Suppressor macrophage treated with lipopolysaccharide for 1 hour (primary cell): ENCODE measurements around the gene PDE4D.
"Not testable (repeated sequence)": the region's sequence is repeated elsewhere in the genome, so short reads cannot be mapped to it uniquely, and the experiment has no call there.

Source experiments
- DNase-seq, 3 donors: peaks; one replicate each; pipeline ENCODE4 v3.0.0-alpha.2; 2020 to 2022

Gene PDE4D

GRCh38 chr5:59575648-59576445, 317.7 kb downstream of the PDE4D start:
- no peak for DNase-seq

- not testable (repeated sequence) for DNase-seq
These were observed 320.0 kb downstream of the PDE4D start for GRCh38 chr5:59573509-59573908.

GRCh38 chr5:59571067-59571466, 322.5 kb downstream of the PDE4D start:
- no peak for DNase-seq

- no peak for DNase-seq
These were observed 323.8 kb downstream of the PDE4D start for GRCh38 chr5:59569608-59570334.

GRCh38 chr5:59569158-59569557, 324.4 kb downstream of the PDE4D start:
- no peak for DNase-seq

GRCh38 chr5:59568161-59568560, 325.4 kb downstream of the PDE4D start:
- no peak for DNase-seq

GRCh38 chr5:59565551-59565950, 328.0 kb downstream of the PDE4D start:
- no peak for DNase-seq

GRCh38 chr5:59564895-59565294, 328.6 kb downstream of the PDE4D start:
- no peak for DNase-seq

- DNase-seq, result no peak
These were observed 330.7 kb downstream of the PDE4D start for GRCh38 chr5:59562756-59563389.

- no peak for DNase-seq
These were observed 333.0 kb downstream of the PDE4D start for GRCh38 chr5:59560553-59560952.

GRCh38 chr5:59559847-59560246, 333.7 kb downstream of the PDE4D start:
- DNase-seq, result no peak

GRCh38 chr5:59559323-59559722, 334.2 kb downstream of the PDE4D start:
- no peak for DNase-seq

GRCh38 chr5:59558501-59558900, 335.0 kb downstream of the PDE4D start:
- no peak for DNase-seq

GRCh38 chr5:59557572-59557971, 336.0 kb downstream of the PDE4D start:
- DNase-seq, result no peak

GRCh38 chr5:59555596-59555995, 337.9 kb downstream of the PDE4D start:
- no peak for DNase-seq

- DNase-seq, result no peak
These were observed 339.0 kb downstream of the PDE4D start for GRCh38 chr5:59554501-59554900.

GRCh38 chr5:59553992-59554391, 339.5 kb downstream of the PDE4D start:
- no peak for DNase-seq

- no peak for DNase-seq
These were observed 344.6 kb downstream of the PDE4D start for GRCh38 chr5:59548807-59549357.

- DNase-seq, result no peak
These were observed 345.8 kb downstream of the PDE4D start for GRCh38 chr5:59547731-59548130.

- no peak for DNase-seq
These were observed 349.0 kb downstream of the PDE4D start for GRCh38 chr5:59544573-59544972.

- no peak for DNase-seq
These were observed 349.6 kb downstream of the PDE4D start for GRCh38 chr5:59543821-59544442.

GRCh38 chr5:59542851-59543820, 350.4 kb downstream of the PDE4D start:
- DNase-seq, result no peak
